Measurements from ENCODE around the gene COMMD1. TPM values are rescaled to one million over a fixed set of nuclear protein-coding genes. Genes with fewer than 3 reads are reported as not detected.
"Not testable (repeated sequence)": the region's sequence is repeated elsewhere in the genome, so short reads cannot be mapped to it uniquely, and the experiment has no call there.

Gene COMMD1
- polyA plus RNA-seq, 3 donors: 72.8 to 78.9 (median 77.9) TPM

GRCh38 chr2:62041701-62042385, 136.4 kb downstream of the COMMD1 start:
- DNase-seq (ENCODE audit: extremely low read depth in 1 of 11, low read depth in 9 of 11, low spot score in 4 of 11): not testable (repeated sequence)

GRCh38 chr2:62042400-62042799, 136.9 kb downstream of the COMMD1 start:
- DNase-seq (ENCODE audit: extremely low read depth in 1 of 11, low read depth in 9 of 11, low spot score in 4 of 11): no peak

GRCh38 chr2:62042944-62043343, 137.5 kb downstream of the COMMD1 start:
- DNase-seq (ENCODE audit: extremely low read depth in 1 of 11, low read depth in 9 of 11, low spot score in 4 of 11): no peak

DNA sequence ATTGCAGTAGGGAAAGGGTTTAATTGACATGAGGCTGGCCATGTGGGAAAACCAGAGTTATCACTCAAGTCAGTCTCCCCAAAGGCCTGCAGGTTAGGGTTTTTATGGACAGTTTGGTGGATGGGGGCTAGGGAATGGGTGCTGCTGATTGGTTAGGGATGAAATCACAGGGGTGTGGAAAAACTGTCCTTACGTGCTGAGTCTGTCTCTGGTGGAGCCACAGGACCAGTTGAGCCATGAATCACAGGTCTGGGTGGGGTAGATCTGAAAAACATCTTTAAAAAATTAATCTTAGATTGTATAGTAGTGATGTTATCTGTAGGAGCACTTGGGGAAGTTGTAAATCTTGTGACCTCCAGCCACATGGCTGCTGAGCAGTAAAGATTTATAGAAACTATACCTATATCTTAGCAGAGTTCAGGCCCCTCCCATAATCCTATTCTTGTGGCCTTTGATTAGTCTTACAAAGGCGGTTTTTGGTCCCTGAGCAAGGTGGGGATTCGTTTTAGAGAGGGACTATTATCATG, 139.6 kb downstream of the COMMD1 start:
- no peak for DNase-seq (ENCODE audit: extremely low read depth in 1 of 11, low read depth in 9 of 11, low spot score in 4 of 11)

- DNase-seq (ENCODE audit: extremely low read depth in 1 of 11, low read depth in 9 of 11, low spot score in 4 of 11): no peak
Measured at GRCh38 chr2:62046141-62046540, 140.7 kb downstream of the COMMD1 start.

GRCh38 chr2:62050456-62051045, 145.1 kb downstream of the COMMD1 start:
- DNase-seq (ENCODE audit: extremely low read depth in 1 of 11, low read depth in 9 of 11, low spot score in 4 of 11): no peak

DNA sequence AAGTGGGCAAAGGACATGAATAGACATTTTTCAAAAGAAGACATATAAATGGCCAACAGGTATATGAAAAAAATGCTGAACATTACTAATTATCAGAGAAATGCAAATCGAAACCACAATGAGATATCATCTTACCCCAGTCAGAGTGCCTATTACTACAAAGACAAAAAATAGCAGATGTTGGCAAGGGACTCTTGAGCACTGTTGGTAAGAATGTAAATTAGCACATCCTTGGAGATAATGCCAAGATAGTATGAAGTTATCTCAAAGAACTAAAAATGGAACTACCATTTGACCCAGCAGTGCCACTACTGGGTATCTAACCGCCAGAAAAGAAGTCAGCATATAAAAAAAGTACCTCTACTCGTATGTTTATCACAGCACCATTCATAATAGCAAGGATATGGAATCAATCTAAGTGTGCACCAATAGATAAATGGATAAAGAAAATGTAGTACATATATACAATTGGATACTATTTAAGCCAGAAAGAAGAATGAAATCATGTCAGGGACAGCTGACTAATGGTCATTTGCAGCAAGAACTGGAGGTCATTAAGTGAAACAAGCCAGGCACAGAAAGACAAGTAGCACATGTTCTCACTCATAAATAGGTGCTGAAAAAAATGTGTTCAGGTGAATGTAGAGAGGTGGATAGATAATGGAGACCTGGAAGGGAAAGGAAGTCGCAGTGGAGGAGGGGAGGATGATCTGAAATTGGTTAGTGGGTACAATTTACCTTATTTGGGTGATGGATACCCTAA, 148.7 kb downstream of the COMMD1 start:
- DNase-seq (ENCODE audit: extremely low read depth in 1 of 11, low read depth in 9 of 11, low spot score in 4 of 11): no peak

DNA sequence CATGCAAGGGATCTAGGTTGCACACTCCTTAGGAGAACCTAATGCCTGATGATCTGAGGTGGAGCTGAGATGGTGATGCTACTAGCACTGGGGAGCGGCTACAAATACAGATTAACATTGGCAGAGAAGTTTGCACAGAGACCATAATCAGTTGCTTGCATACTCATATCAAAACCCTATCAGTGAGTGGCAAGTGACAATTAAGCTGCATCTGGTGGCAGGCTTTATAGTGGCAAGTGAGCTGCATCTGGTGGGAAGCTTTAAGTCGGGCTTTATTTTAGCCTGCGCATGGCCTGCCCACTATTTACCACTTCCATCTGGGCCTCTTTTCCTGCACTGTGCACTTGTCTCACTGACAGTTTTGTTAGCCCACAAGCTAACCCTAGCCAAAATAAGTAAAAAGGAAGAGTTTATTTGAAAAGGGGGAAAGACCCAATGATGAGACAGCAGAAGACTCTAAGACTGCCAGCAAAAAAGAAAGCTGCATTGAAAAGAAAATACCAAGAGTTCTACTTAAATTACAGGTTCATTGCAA, 149.5 kb downstream of the COMMD1 start:
- DNase-seq (ENCODE audit: extremely low read depth in 1 of 11, low read depth in 9 of 11, low spot score in 4 of 11): no peak

DNA sequence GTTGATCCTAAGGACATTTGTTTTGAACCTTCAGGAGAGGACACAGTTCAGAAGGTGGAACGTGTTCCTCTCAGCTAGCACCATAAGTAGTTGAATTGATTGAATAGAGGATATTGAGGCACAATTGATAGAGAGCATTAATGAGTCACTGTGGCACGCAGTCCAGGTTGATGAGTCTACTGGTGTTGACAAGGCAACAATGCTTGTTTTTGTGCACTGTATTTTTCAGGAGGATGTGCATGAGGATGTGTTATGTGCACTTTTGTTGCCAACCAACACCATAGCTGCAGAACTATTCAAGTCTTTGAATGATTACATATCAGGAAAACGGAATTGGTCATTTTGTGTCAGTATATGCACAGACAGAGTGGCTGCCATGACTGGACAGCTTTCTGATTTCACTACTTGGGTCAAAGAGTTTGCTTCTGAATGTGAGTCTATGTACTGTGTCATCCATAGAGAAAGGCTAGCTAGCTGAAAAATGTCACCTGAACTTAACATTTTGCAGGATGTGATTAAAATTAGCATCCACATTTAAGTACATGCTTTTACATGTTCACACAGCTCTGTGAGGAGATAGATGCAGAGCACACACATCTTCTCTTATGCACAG, 150.4 kb downstream of the COMMD1 start:
- DNase-seq (ENCODE audit: extremely low read depth in 1 of 11, low read depth in 9 of 11, low spot score in 4 of 11): no peak

GRCh38 chr2:62056341-62056740, 150.9 kb downstream of the COMMD1 start:
- no peak for DNase-seq (ENCODE audit: extremely low read depth in 1 of 11, low read depth in 9 of 11, low spot score in 4 of 11)

- no peak for DNase-seq (ENCODE audit: extremely low read depth in 1 of 11, low read depth in 9 of 11, low spot score in 4 of 11)
Measured at GRCh38 chr2:62065243-62065642, 159.8 kb downstream of the COMMD1 start.

- DNase-seq (ENCODE audit: extremely low read depth in 1 of 11, low read depth in 9 of 11, low spot score in 4 of 11): no peak
Measured at GRCh38 chr2:62071126-62071598, 165.7 kb downstream of the COMMD1 start.

DNA sequence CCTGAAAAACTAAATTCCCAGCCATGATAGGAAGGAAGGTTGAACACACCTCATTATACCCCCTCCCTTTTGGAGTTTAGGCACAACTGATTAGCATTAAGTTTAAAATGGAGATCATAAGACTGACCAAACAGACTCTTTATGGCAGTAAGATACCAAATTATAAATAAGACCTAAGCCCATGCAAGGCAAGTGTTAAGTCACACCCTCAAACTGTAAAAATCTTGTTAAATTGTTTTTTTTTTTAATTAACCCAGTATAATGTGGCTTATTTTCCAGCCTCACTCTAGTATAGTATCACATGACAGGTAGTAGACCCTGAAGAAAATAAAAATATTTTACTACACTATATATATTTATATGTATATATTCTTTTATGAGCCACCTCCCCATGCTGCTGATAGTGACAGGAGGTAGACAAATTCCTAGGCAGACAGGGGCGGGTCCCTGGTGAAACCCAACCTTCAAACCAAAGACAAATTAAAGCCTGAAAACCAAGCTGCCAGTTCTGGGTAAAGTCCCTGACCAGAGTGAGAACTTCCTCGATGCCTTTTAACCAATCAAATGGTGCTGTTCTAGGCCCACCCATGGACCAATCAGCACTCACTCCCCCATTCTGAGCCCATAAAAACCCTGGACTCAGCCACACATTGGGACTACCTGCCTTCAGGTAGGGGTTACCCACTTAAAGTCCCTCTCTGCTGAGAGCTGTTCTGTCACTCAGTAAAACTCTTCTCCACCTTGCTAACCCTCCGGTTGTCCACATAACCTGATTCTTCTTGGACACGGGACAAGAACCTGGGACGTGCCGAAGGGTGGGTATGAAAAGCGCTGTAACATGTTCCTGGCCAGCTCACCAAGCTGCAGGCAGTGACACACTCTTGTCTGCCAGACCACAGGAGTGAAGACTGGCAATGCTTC, 166.5 kb downstream of the COMMD1 start:
- DNase-seq (ENCODE audit: extremely low read depth in 1 of 11, low read depth in 9 of 11, low spot score in 4 of 11): no peak

GRCh38 chr2:62074233-62074632, 168.8 kb downstream of the COMMD1 start:
- peak in 1 of 11 donors; percentile 7 for DNase-seq (ENCODE audit: extremely low read depth in 1 of 11, low read depth in 9 of 11, low spot score in 4 of 11)

- no peak for DNase-seq (ENCODE audit: extremely low read depth in 1 of 11, low read depth in 9 of 11, low spot score in 4 of 11)
Measured at GRCh38 chr2:62076980-62077638, 171.6 kb downstream of the COMMD1 start.

DNA sequence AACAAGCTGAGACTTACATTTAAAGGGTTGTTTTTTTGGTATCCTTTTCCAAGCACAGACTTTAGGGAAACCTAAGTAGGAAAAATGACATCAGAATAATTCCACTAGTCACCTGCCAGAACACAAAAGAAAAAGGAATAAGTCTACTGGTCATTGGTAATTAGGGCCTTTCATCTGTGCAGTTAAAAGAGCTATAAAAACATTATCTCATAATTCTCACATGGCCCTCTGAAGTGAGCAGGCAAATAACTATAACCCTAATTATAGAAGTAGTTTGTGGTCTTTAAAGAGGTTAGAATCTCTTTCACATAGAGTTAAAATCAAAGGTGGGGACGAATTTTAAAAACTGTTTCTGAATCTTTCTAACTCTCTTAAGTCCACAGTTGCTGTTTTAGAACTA, 179.3 kb downstream of the COMMD1 start:
- no peak for DNase-seq (ENCODE audit: extremely low read depth in 1 of 11, low read depth in 9 of 11, low spot score in 4 of 11)

- DNase-seq (ENCODE audit: extremely low read depth in 1 of 11, low read depth in 9 of 11, low spot score in 4 of 11): no peak
Measured at GRCh38 chr2:62089658-62090057, 184.2 kb downstream of the COMMD1 start.

DNA sequence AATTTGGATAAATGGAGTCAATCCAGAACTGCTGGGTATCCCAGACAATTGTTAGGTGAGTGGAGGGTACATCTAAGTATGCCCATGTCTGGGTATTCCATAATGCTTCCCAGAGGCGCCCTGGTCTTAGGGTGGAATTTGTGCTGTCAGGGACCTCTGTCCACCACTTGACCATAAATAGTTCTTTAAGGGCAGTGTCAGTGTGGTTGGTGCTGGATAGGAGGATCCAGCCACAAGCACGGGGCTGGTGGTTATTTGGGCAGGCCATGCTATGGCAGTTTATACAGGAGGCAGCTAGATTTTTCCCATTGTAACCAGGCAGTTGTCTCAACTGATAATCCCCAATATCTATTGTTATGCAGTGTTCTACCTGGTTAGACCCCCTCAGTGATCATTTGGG, 186.0 kb downstream of the COMMD1 start:
- no peak for DNase-seq (ENCODE audit: extremely low read depth in 1 of 11, low read depth in 9 of 11, low spot score in 4 of 11)

All from renal cortex interstitium (tissue), 11 donors.